Ishikawa (cell line): Measurements from ENCODE around the gene PMFBP1.

Experiments
- CEBPB ChIP-seq: IDR thresholded peaks from 2 replicates; pipeline ENCODE4 v1.6.1; 2012
- CREB1 ChIP-seq: IDR thresholded peaks from 2 replicates; pipeline ENCODE4 v1.6.1; 2012; ENCODE audit warnings: low read depth
- EGR1 ChIP-seq: IDR thresholded peaks from 2 replicates; pipeline ENCODE4 v1.6.1; 2012
- EP300 ChIP-seq: IDR thresholded peaks from 2 replicates; pipeline ENCODE4 v1.6.1; 2012; ENCODE audit warnings: borderline replicate concordance
- FOXM1 ChIP-seq: IDR thresholded peaks from 2 replicates; pipeline ENCODE4 v1.6.1; 2012; ENCODE audit warnings: low read depth, borderline replicate concordance
- MAX ChIP-seq: IDR thresholded peaks from 2 replicates; pipeline ENCODE4 v1.6.1; 2012
- NFIC ChIP-seq: IDR thresholded peaks from 2 replicates; pipeline ENCODE4 v1.6.1; 2012
- RAD21 ChIP-seq: IDR thresholded peaks from 2 replicates; pipeline ENCODE4 v1.6.1; 2012; ENCODE audit warnings: low read depth
- REST ChIP-seq: IDR thresholded peaks from 2 replicates; pipeline ENCODE4 v1.6.1; 2012; ENCODE audit warnings: low read depth, mild to moderate bottlenecking
- TAF1 ChIP-seq: IDR thresholded peaks from 2 replicates; pipeline ENCODE4 v1.6.1; 2012; ENCODE audit warnings: low read depth, mild to moderate bottlenecking
- TCF12 ChIP-seq: IDR thresholded peaks from 2 replicates; pipeline ENCODE4 v1.6.1; 2012; ENCODE audit warnings: low read depth
- TEAD4 ChIP-seq: IDR thresholded peaks from 2 replicates; pipeline ENCODE4 v1.6.1; 2012
- USF1 ChIP-seq: IDR thresholded peaks from 2 replicates; pipeline ENCODE4 v1.6.1; 2012
- YY1 ChIP-seq: IDR thresholded peaks from 2 replicates; pipeline ENCODE4 v1.6.1; 2012; ENCODE audit warnings: low read depth
- ZBTB7A ChIP-seq: IDR thresholded peaks from 2 replicates; pipeline ENCODE4 v1.6.1; 2012; ENCODE audit warnings: low read depth

PMFBP1 gene

GRCh38 chr16:72112452-72112792, 59.5 kb downstream of the PMFBP1 start:
- no peak for TF ChIP-seq FOXM1
- no peak for TF ChIP-seq CEBPB
- no peak for TF ChIP-seq ZBTB7A
- no peak for TF ChIP-seq USF1
- TF ChIP-seq MAX, result no peak
- no peak for TF ChIP-seq RAD21
- TF ChIP-seq REST, result no peak
- TF ChIP-seq TCF12, result no peak
- no peak for TF ChIP-seq EP300
- no peak for TF ChIP-seq NFIC
- no peak for TF ChIP-seq EGR1
- no peak for TF ChIP-seq CREB1
- TF ChIP-seq YY1, result no peak
- no peak for TF ChIP-seq TEAD4
- TF ChIP-seq TAF1, result no peak

- TF ChIP-seq TAF1, result no peak
- no peak for TF ChIP-seq TCF12
- no peak for TF ChIP-seq YY1
- no peak for TF ChIP-seq TEAD4
- no peak for TF ChIP-seq CREB1
- no peak for TF ChIP-seq RAD21
- no peak for TF ChIP-seq ZBTB7A
- TF ChIP-seq FOXM1, result no peak
- TF ChIP-seq CEBPB, result no peak
- no peak for TF ChIP-seq EGR1
- no peak for TF ChIP-seq NFIC
- TF ChIP-seq REST, result no peak
- TF ChIP-seq MAX, result no peak
- no peak for TF ChIP-seq EP300
Measured at GRCh38 chr16:72111657-72112451, 60.1 kb downstream of the PMFBP1 start.

GRCh38 chr16:72110662-72111615, 61.0 kb downstream of the PMFBP1 start:
- TF ChIP-seq RAD21 (no peak), USF1 (no peak), NFIC (no peak), TEAD4 (no peak), CREB1 (no peak), TAF1 (no peak)

- no peak for TF ChIP-seq CEBPB
- no peak for TF ChIP-seq EP300
- TF ChIP-seq REST, result no peak
- TF ChIP-seq RAD21, result no peak
- TF ChIP-seq ZBTB7A, result no peak
- TF ChIP-seq FOXM1, result no peak
- no peak for TF ChIP-seq MAX
- TF ChIP-seq TAF1, result no peak
- no peak for TF ChIP-seq USF1
- TF ChIP-seq NFIC, result no peak
- TF ChIP-seq TEAD4, result no peak
- TF ChIP-seq CREB1, result no peak
- TF ChIP-seq TCF12, result no peak
- TF ChIP-seq YY1, result no peak
- TF ChIP-seq EGR1, result no peak
Measured at GRCh38 chr16:72109966-72110530, 61.9 kb downstream of the PMFBP1 start.
